ENCODE results near the gene TSHZ2. TPM values are rescaled to one million over a fixed set of nuclear protein-coding genes. Genes with fewer than 3 reads are reported as not detected.
A peak's percentile ranks its signal among the peaks of the same experiment; 100 is the strongest.

The TSHZ2 gene
- total and polyA plus RNA-seq, 9 of the 15 experiments (the other 6 are each of a cell fraction or from before 2014, with no cell fraction given), result 0.03 to 0.20 (median 0.05) TPM; not detected in 4

DNA sequence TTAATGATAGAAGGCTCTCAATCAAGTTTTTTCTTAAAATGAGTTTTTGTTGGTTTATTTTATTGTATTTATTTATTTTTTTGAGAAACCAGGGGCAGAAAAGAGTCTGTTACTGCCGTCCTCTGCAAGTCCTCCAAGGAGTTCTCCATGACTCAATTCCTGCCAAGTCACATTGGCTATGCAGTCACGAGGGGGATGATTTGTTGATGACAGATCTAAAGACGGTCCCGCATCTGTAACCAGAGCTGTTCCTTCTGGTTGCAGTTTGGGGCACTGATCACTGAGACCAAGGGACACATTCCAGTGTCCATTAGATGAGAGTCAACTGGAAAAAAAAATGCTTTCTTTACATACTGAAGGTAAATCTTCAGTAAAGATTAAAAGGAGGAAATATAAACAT is 13.9 kb upstream of the TSHZ2 start:
- no TSS peak for BruUV-seq (replicated peaks)
- intact Hi-C loops (cut with micrococcal nuclease), result no loop called here
- H3K27me3 ChIP-seq (ENCODE audit: control insufficient read depth in 2 of 2, insufficient read depth in 2 of 2, low read length in 2 of 2), result no peaks in the 10 kb centered on the region; a peak in 1 of 5 replicates
- H3K4me3 ChIP-seq, result no peak overlapping the region
- H3K9me3 ChIP-seq (replicated peaks; ENCODE audit: control insufficient read depth, insufficient read depth, low read depth, low read length), result no peaks in the 10 kb centered on the region
- DNase-seq (ENCODE audit: extremely low read depth in 1 of 4, low spot score in 3 of 4), result peak in 1 of 4 experiments; percentile 12
- no peak overlapping the region for H3K4me2 ChIP-seq (ENCODE audit: insufficient read depth, low read length)
- H4K20me1 ChIP-seq (replicated peaks; ENCODE audit: control insufficient read depth, insufficient read depth, low read length), result no peaks in the 10 kb centered on the region
- in situ Hi-C loops (cut with MboI), result no loop called here
- H3K27ac ChIP-seq (ENCODE audit: extremely low read depth, low read depth, low read length), result no peak overlapping the region
- H2AFZ ChIP-seq (ENCODE audit: low read depth, low read length), result no peak overlapping the region
- CTCF ChIA-PET (ENCODE audit: low intra/inter-chr PET ratio), result no interaction called here
- no peaks in the 10 kb centered on the region for H3K36me3 ChIP-seq (ENCODE audit: control insufficient read depth, insufficient read depth, low read length)
- POLR2A ChIA-PET, result interaction anchor here (1.4 kb wide), 2 partner anchors 8 to 15 kb away, joined by 3 to 4 read pairs; no protein-coding TSS in a partner anchor
- no peak for FAIRE-seq
- no peak overlapping the region for H3K9ac ChIP-seq (ENCODE audit: insufficient read depth in 1 of 2, low read depth in 2 of 2, low read length in 2 of 2)
- no peaks in the 10 kb centered on the region; a peak in 1 of 5 replicates for H3K4me1 ChIP-seq (replicated peaks in 1 of 2; ENCODE audit: control insufficient read depth in 2 of 2, insufficient read depth in 2 of 2, low read length in 2 of 2)
- H3K9me1 ChIP-seq (ENCODE audit: control insufficient read depth, insufficient read depth, low read length), result no peaks in the 10 kb centered on the region
- no peaks in the 10 kb centered on the region for H3K79me2 ChIP-seq (ENCODE audit: control insufficient read depth, insufficient read depth, low read length)
- 0 out of 3 replicates have a peak, but pooled peaks have one; percentile 28 for ATAC-seq
- 1% methylated on average over 4 of the region's 4 CpGs for WGBS (ENCODE audit: insufficient coverage, low coverage, missing lambda C conversion rate)
- TF ChIP-seq CREM (IDR thresholded peaks at IDR 0.05; ENCODE audit: low read depth), result no peak
- TF ChIP-seq TSC22D4 (tag; IDR thresholded peaks at IDR 0.05), result no peak
- TF ChIP-seq GATAD2A (IDR thresholded peaks at IDR 0.05), result no peak
- peak; percentile 20; the same call in 1 of the 2 replicates for TF ChIP-seq ZKSCAN8 (CRISPR knock-in tag; IDR thresholded peaks at IDR 0.05)
- TF ChIP-seq JUND (IDR thresholded peaks at IDR 0.05; ENCODE audit: borderline replicate concordance, low read depth, low read length), result no peak
- no peak for TF ChIP-seq JUND (tag; IDR thresholded peaks at IDR 0.05; ENCODE audit: borderline replicate concordance, low read depth, low read length)
- TF ChIP-seq, protein P1, sequence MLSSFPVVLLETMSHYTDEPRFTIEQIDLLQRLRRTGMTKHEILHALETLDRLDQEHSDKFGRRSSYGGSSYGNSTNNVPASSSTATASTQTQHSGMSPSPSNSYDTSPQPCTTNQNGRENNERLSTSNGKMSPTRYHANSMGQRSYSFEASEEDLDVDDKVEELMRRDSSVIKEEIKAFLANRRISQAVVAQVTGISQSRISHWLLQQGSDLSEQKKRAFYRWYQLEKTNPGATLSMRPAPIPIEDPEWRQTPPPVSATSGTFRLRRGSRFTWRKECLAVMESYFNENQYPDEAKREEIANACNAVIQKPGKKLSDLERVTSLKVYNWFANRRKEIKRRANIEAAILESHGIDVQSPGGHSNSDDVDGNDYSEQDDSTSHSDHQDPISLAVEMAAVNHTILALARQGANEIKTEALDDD (IDR thresholded peaks at IDR 0.05), result no peak
- TF ChIP-seq MEIS2 (IDR thresholded peaks at IDR 0.05; ENCODE audit: partially characterized antibody), result peak; percentile 80
- TF ChIP-seq COPS2 (conservative IDR thresholded peaks at IDR 0.05), result no peak
- no peak for TF ChIP-seq ZNF79 (CRISPR knock-in tag; IDR thresholded peaks at IDR 0.05; ENCODE audit: low read depth)
- TF ChIP-seq, protein P2, sequence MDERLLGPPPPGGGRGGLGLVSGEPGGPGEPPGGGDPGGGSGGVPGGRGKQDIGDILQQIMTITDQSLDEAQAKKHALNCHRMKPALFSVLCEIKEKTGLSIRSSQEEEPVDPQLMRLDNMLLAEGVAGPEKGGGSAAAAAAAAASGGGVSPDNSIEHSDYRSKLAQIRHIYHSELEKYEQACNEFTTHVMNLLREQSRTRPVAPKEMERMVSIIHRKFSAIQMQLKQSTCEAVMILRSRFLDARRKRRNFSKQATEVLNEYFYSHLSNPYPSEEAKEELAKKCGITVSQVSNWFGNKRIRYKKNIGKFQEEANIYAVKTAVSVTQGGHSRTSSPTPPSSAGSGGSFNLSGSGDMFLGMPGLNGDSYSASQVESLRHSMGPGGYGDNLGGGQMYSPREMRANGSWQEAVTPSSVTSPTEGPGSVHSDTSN (CRISPR knock-in tag; IDR thresholded peaks at IDR 0.05; ENCODE audit: low read depth), result no peak
- TF ChIP-seq, protein P2 (tag; conservative IDR thresholded peaks at IDR 0.05; ENCODE audit: low read depth), result peak; percentile 91
- TF ChIP-seq RAD51 (IDR thresholded peaks at IDR 0.05; ENCODE audit: borderline replicate concordance, low read depth), result no peak
- TF ChIP-seq ZNF589 (CRISPR knock-in tag; IDR thresholded peaks at IDR 0.05; ENCODE audit: low read depth), result peak; percentile 63; the same call in 1 of the 2 replicates
- TF ChIP-seq MTA1 (IDR thresholded peaks at IDR 0.05; ENCODE audit: borderline replicate concordance), result no peak
- TF ChIP-seq MCM2 (IDR thresholded peaks at IDR 0.05; ENCODE audit: low read depth), result no peak
- TF ChIP-seq, protein P3, sequence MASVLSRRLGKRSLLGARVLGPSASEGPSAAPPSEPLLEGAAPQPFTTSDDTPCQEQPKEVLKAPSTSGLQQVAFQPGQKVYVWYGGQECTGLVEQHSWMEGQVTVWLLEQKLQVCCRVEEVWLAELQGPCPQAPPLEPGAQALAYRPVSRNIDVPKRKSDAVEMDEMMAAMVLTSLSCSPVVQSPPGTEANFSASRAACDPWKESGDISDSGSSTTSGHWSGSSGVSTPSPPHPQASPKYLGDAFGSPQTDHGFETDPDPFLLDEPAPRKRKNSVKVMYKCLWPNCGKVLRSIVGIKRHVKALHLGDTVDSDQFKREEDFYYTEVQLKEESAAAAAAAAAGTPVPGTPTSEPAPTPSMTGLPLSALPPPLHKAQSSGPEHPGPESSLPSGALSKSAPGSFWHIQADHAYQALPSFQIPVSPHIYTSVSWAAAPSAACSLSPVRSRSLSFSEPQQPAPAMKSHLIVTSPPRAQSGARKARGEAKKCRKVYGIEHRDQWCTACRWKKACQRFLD (CRISPR knock-in tag; IDR thresholded peaks at IDR 0.05), result peak; percentile 14; the same call in 1 of the 2 replicates
- peak; percentile 12; the same call in 1 of the 2 replicates for TF ChIP-seq NFE2 (IDR thresholded peaks at IDR 0.05; ENCODE audit: low read depth)
